Stimulated activated CD8-positive, alpha-beta memory T cell treated with anti-CD3 and anti-CD28 coated beads, Interleukin-4, amount 100 ng/mL, for 4 hours (primary cell): ENCODE results near the gene FAM161A.

Experiments used
- DNase-seq, 2 donors: peaks; one replicate each; pipeline ENCODE4 v3.0.0-alpha.2; 2020; ENCODE audit warnings: low read depth in 2 of 2, low spot score in 1 of 2

The FAM161A gene

DNA sequence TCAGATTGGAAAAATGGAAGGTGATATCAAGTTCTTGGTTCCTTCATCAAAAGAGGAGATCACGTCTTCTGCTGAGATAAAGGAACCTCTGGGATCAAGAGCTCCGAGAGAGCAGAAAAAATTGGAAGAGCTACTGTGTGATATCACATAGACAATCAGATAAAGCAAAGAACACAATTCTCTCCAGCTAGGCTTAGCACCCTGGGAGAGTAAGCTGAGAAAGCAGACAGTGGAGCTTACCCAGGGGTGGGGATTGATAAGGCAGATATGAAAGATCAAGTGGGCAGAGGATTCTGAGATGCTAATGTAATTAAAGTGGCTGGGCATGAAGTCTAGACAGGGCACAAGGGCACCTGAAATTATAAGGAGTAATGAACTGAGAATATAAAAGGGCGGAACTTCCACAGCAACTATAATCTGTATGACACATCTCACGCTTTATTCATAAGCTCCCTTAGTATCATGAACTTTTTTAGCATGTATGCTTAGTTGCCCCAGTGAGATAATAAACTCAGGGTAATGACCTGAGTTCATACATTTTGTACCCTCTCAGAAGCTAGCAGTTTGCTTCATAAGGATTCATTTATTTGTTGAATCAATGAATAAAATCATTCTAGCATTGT, 65.8 kb downstream of the FAM161A start:
- no peak for DNase-seq

DNA sequence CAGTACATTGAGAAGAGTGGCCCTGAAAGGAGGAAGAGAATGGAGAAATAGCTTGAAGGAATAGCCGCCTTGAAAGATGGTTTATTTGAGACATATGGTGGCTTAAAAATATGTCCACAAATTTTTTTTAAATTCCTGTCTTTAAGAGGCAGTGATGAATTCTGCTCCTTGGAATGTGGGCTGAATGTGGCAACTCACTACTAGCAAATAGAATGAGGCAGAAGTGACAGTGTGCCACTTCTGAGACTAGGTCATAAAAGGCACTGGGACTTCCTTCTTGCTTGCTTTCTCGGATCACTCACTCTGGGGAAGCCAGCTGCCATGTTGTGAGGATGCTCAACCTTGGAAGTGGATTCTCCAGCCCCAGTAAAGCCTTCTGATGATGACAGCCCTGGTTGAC, 67.0 kb downstream of the FAM161A start:
- DNase-seq: no peak

DNA sequence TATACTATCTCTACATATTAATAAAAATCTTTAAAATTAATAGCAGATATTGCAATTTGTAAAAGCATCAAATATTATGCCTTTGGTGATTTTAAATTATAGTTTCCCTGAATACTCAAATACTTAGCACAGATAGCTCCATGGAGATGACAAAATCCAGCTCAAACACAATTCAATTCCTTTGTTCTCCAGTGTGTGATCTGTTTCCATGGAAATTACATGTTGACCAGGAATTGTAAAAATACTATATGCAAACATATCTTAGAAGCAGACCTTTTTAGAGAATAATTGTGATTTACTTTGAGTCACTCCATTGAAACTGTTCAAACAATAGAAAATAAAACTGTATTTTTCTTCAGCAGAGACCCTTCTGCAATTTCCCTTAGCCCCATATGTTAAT, 68.3 kb downstream of the FAM161A start:
- DNase-seq: no peak

DNA sequence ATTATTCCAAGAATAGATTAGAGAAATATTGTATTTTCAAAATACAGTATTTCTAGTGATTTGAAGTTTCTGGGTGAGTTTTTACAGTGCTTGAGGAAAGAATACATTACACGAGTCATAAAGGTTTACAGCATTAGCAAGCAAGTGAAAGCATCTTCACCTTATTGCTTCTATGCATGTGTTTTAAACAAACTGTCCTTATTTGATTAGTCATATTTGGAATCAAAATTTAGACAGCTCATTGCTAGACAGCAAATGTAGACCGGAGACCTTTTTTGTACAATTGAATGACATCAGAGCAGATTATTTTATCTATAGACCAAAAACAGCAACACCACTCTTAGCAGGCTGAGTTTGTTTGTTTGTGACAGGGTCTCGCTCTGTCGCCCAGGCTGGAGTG, 69.2 kb downstream of the FAM161A start:
- DNase-seq: no peak

DNA sequence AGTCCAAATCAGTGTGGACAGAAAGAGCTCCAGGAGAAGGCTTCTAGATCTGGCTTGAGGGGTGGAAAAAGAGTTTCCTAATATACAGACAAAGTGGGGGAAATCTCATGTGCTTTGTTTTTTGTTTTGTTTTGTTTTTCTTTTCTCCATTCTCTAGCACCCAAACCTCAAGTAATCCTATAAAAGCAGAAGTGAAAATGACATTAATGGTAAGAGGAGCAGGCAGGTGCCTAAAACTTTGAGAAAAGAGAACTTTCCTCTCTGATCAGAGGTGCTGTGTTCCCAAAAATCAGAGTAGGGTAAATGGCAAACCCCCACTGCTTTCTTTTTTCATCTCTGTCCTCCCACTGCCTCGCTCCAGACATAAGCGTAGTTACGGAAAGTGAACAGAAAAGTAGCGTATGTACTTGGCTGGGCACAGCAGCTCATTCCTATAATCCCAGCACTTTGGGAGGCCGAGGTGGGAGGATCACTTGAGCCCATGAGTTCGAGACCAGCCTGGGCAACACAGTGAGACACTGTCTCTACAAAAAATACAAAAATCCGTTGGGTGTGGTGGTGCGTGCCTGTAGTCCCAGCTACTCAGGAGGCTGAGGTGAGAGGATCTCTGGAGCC, 77.8 kb downstream of the FAM161A start:
- no peak for DNase-seq
